Tibial nerve (tissue), 4 donors: ENCODE data around the gene PEX13. TPM values are rescaled to one million over a fixed set of nuclear protein-coding genes. Genes with fewer than 3 reads are reported as not detected.

Source experiments
- DNase-seq, 2 donors: peaks; one replicate each; pipeline ENCODE4 v3.0.0-alpha.2; 2019; ENCODE audit warnings: low spot score in 2 of 2
- H3K27ac ChIP-seq, 4 donors: fragments of 200-600 bp; sonication (generic) in 3 of 4; one replicate each; pipeline ENCODE4 v1.5.1; 2017 to 2019; ENCODE audit warnings: mild to moderate bottlenecking in 1 of 4
- H3K27me3 ChIP-seq, 2 donors: fragments of 200-600 bp; sonication (generic) in 1 of 2; one replicate each; pipeline versions ENCODE4 v1.5.1 to v1.6.0; 2017 to 2019
- H3K36me3 ChIP-seq, 3 donors: fragments of 200-600 bp; sonication (generic); one replicate each; pipeline ENCODE4 v1.5.1; 2018 to 2019
- H3K4me1 ChIP-seq, 4 donors: fragments of 200-600 bp; sonication (generic) in 3 of 4; one replicate each; pipeline ENCODE4 v1.5.1; 2017 to 2019
- H3K4me3 ChIP-seq, 4 donors: fragments of 200-600 bp; sonication (generic) in 3 of 4; one replicate each; pipeline ENCODE4 v1.5.1; 2017 to 2019; ENCODE audit warnings: mild to moderate bottlenecking in 1 of 4, moderate library complexity in 1 of 4
- H3K9me3 ChIP-seq, 4 donors: fragments of 200-600 bp; sonication (generic) in 3 of 4; one replicate each; pipeline ENCODE4 v1.5.1; 2017 to 2019
- EP300 ChIP-seq, 2 donors: sonication (generic); formaldehyde crosslinking; IDR thresholded peaks; one replicate each; pipeline ENCODE4 v1.6.1; 2017; ENCODE audit warnings: antibody characterized with exemption in 2 of 2, mild to moderate bottlenecking in 1 of 2
- POLR2A ChIP-seq, 2 donors: fragments of 450-650 bp; IDR thresholded peaks; one replicate each; pipeline ENCODE4 v1.6.1; 2017; ENCODE audit warnings: antibody characterized with exemption in 2 of 2, mild to moderate bottlenecking in 2 of 2, moderate library complexity in 2 of 2
- WGBS, 2 donors: methylation state at CpG; one replicate each; pipeline ENCODE4 v1.1.5; 2018; 5-methylcytosine and 5-hydroxymethylcytosine counted together
- total RNA-seq, 4 donors: library from RNA; depleted of rRNA; stranded (reverse); fragments of >200 nt; gene quantifications; one replicate each; pipeline ENCODE4 v1.1.0, GENCODE V29; 2016
- TF ChIP-seq, protein P1 (sequence below), 5 experiments: fragments of 200-600 bp in 3 of 5; fragments of 450-650 bp in 2 of 5; sonication (generic) in 3 of 5; IDR thresholded peaks; one replicate each; pipeline ENCODE4 v1.5.1; 2016 to 2019; ENCODE audit warnings: antibody characterized with exemption in 5 of 5, mild to moderate bottlenecking in 3 of 5, moderate library complexity in 2 of 5

Gene PEX13, protein sequence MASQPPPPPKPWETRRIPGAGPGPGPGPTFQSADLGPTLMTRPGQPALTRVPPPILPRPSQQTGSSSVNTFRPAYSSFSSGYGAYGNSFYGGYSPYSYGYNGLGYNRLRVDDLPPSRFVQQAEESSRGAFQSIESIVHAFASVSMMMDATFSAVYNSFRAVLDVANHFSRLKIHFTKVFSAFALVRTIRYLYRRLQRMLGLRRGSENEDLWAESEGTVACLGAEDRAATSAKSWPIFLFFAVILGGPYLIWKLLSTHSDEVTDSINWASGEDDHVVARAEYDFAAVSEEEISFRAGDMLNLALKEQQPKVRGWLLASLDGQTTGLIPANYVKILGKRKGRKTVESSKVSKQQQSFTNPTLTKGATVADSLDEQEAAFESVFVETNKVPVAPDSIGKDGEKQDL
- total RNA-seq: 10 to 100 TPM; 14.7 to 22.2 (median 19.3) TPM

DNA sequence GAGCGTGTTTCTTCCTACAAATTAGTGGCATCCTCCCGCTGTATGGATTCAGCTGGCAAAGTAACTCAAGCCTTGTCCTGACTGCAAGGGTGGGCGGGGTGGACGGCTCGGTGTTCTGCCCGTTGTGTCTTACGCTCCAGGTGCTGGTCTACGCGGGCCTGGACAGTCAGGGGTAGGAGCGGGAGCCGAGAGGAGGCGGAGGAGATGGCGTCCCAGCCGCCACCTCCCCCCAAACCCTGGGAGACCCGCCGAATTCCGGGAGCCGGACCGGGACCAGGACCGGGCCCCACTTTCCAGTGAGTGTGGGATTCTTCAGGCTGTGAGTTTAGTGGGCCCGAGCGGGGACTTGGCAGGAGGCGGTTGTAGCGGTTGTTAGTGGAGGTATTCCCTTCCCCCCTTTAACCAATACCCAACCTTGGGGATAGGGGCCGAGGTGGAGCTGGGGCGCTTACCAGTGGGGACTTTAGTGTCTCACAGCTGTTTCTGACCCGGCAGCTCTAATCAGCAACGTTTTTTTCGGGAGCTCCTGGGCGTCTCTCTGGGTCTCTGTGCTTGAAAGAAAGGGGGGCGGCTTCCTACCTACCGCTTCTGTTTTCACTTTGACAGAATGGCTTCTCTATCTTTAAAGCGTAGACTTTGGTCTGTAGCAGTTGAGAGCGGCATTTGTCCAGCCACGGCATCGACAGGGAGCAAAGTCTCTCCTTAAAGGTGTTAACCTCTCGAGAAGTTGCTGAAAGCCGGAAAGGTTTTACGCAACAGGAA, at the start of gene PEX13, which contains the start of gene PUS10:
Gene PEX13, plus strand, starts transcription at position 165 of the 762 bp plus-strand sequence. Its CDS starts 40 bp downstream, at position 205.
Gene PUS10, minus strand, starts transcription at position 700 of the 762 bp plus-strand sequence. CDS start 6,365 bp downstream, outside the sequence.
- Histone ChIP-seq H3K27me3 (no peaks in the 10 kb centered on the region), H3K36me3 (peaks cover 0 to 19% (median 0%) of the 10 kb centered on the region in 3 donors), H3K4me1 (peaks cover 0 to 44% (median 10%) of the 10 kb centered on the region in 4 donors), H3K9me3 (peaks cover 0 to 6% (median 0%) of the 10 kb centered on the region in 4 donors), H3K27ac (peak within 1 kb of the TSS; percentile 71 to 93 (median 82)), H3K4me3 (peak within 1 kb of the TSS; percentile 71 to 81 (median 72))
- TF ChIP-seq POLR2A (IDR thresholded peaks at IDR 0.05) (no peak), EP300 (IDR thresholded peaks at IDR 0.05) (peak; percentile 18 to 42)
- WGBS, 2 donors: 0 to 1% methylated on average over 31 to 39 of the region's 39 CpGs
- DNase-seq: peak; percentile 44 to 67

DNA sequence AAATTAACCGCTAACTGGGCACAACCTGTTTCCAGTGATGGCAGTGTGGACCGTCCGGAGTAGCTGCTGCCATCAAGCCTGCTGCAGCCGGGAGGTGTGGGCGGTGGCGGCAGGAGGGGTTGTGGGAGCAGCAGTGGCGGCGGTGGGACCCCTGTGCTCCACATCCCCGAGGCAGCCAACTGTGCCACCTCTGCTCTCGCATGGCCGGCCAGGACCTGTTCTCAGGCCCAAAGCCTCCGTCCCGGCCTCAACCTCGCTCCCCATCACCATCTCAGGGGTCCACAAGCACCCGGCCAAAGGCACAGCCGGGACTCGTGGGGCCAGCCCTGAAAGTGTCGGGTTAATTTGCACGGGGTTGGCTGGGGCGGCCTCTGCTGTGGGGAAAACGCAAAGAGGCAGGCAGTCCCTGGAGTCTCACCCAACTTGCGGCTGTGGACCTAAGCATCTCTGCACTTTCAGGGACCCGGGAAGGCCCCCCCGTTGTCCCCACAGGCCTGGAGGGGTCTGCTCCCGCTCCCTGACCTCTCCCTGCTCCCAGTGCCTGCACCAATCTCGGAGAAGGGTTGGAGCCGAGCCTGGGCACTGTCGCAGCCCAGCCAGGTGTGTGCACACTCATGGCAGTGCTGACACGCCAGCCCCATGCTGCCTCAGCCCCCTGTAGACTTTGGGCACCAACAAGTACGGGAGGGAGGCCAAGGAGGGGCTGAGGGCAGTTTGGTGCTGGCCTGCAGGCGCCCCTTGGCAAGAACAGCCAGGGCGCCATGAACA, 44.4 kb upstream of the PEX13 start:
- Histone ChIP-seq H3K4me3 (no peak overlapping the region), H3K9me3 (no peaks in the 10 kb centered on the region), H3K27ac (no peak overlapping the region), H3K36me3 (peaks cover 0 to 6% (median 0%) of the 10 kb centered on the region in 3 donors), H3K4me1 (no peaks in the 10 kb centered on the region), H3K27me3 (no peaks in the 10 kb centered on the region)
- WGBS, 2 donors: 91 to 93% methylated on average over 23 to 30 of the region's 32 CpGs
- DNase-seq: no peak
- TF ChIP-seq EP300 (IDR thresholded peaks at IDR 0.05) (no peak), POLR2A (IDR thresholded peaks at IDR 0.05) (no peak)
- TF ChIP-seq, protein P1, sequence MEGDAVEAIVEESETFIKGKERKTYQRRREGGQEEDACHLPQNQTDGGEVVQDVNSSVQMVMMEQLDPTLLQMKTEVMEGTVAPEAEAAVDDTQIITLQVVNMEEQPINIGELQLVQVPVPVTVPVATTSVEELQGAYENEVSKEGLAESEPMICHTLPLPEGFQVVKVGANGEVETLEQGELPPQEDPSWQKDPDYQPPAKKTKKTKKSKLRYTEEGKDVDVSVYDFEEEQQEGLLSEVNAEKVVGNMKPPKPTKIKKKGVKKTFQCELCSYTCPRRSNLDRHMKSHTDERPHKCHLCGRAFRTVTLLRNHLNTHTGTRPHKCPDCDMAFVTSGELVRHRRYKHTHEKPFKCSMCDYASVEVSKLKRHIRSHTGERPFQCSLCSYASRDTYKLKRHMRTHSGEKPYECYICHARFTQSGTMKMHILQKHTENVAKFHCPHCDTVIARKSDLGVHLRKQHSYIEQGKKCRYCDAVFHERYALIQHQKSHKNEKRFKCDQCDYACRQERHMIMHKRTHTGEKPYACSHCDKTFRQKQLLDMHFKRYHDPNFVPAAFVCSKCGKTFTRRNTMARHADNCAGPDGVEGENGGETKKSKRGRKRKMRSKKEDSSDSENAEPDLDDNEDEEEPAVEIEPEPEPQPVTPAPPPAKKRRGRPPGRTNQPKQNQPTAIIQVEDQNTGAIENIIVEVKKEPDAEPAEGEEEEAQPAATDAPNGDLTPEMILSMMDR (IDR thresholded peaks at IDR 0.05): no peak

DNA sequence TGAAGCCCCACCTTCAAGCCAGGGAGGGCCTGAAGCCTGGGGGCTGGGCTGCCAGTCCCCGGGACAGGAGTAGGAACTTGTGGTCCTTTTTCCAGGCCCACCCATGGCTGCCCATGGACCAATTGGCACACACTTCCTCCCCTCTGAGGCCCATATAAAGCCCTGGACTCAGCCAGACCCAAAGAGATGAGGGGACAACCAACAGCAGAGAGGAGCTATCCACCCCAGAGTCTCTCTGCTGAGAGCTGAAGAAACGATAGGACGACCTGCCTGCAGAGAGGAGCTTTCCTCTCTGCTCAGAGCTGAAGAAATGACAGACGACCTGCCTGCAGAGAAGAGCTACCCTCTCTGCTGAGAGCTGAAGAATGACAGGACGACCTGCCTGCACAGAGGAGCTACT, 43.8 kb upstream of the PEX13 start:
- Histone ChIP-seq H3K27ac (no peak overlapping the region), H3K4me3 (no peak overlapping the region), H3K9me3 (no peaks in the 10 kb centered on the region), H3K27me3 (no peaks in the 10 kb centered on the region), H3K4me1 (no peaks in the 10 kb centered on the region), H3K36me3 (peaks cover 0 to 6% (median 0%) of the 10 kb centered on the region in 3 donors)
- WGBS, 2 donors: 78 to 83% methylated on average over 5 of the region's 5 CpGs
- TF ChIP-seq, protein P1 (IDR thresholded peaks at IDR 0.05): no peak
- TF ChIP-seq POLR2A (IDR thresholded peaks at IDR 0.05) (no peak), EP300 (IDR thresholded peaks at IDR 0.05) (no peak)
- DNase-seq: no peak

DNA sequence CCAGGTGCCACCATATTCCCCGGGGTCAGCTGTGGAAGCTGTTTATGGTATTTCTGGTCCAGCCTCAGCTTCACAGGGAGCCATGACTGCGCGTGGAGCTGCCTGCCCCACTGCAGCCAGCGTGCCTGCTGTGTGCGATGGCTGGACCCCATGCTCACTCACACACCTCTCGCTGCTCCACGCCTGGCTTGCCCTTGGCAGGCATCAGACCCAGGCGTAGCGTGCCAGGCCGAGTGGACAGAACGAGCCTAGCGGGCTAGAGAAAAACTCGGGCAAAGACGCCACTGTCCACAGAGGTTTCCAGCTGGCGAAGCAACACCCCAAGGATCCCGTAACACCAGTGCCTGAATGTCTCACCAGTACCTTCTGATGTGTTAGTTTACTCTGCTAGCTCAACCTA, 42.9 kb upstream of the PEX13 start:
- no peak overlapping the region for H3K4me3 ChIP-seq
- TF ChIP-seq, protein P1 (IDR thresholded peaks at IDR 0.05): no peak
- TF ChIP-seq EP300 (IDR thresholded peaks at IDR 0.05) (no peak), POLR2A (IDR thresholded peaks at IDR 0.05) (no peak)
- no peaks in the 10 kb centered on the region for H3K4me1 ChIP-seq
- H3K27ac ChIP-seq: no peak overlapping the region
- no peaks in the 10 kb centered on the region for H3K9me3 ChIP-seq
- H3K27me3 ChIP-seq: no peaks in the 10 kb centered on the region
- H3K36me3 ChIP-seq: peaks cover 0 to 6% (median 0%) of the 10 kb centered on the region in 3 donors
- WGBS, 2 donors: 95% methylated on average over 14 to 16 of the region's 16 CpGs
- no peak for DNase-seq

DNA sequence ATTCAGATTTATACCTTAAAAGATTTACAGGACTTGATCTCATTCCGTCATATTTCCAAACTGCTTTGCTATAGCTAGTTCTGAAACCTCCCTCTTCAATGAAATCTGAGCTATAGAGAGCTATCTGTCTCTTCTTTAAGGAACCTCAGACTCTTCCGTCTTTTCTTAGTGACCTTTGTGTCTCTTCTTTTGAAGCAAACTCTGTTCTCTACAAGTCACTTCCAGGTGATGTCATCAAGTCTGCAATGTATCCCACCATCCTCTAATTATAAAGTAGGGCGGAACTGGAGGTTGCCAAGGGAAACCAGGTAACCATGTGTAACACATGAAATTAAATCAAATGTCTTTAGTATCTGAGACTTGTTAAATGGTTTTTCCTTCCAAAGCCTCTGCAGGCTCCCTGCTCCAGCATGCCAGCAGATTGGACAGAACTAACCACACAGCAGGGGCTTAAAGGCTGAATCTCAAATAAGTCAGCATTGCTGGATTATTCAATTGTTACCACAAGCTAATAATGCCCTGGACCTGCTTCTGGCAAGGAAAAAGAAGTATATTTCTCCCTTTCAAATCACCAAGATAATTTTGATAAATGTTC, 41.2 kb upstream of the PEX13 start:
- H3K27me3 ChIP-seq: no peaks in the 10 kb centered on the region
- DNase-seq: no peak
- H3K36me3 ChIP-seq: peaks cover 0 to 6% (median 0%) of the 10 kb centered on the region in 3 donors
- 86 to 90% methylated on average over 3 of the region's 3 CpGs for WGBS, 2 donors
- H3K27ac ChIP-seq: no peak overlapping the region
- H3K4me1 ChIP-seq: no peaks in the 10 kb centered on the region
- TF ChIP-seq, protein P1 (IDR thresholded peaks at IDR 0.05): no peak
- TF ChIP-seq POLR2A (IDR thresholded peaks at IDR 0.05) (no peak), EP300 (IDR thresholded peaks at IDR 0.05) (no peak)
- H3K4me3 ChIP-seq: no peak overlapping the region
- H3K9me3 ChIP-seq: no peaks in the 10 kb centered on the region
